Measurements from ENCODE around the gene CFAP61. TPM values are rescaled to one million over a fixed set of nuclear protein-coding genes. Genes with fewer than 3 reads are reported as not detected.

CFAP61 gene
- total RNA-seq, 1 donor from 2014 or later = not detected

GRCh38 chr20:20395087-20395486 lies 342.8 kb downstream of the CFAP61 start:
- Histone ChIP-seq H3K27ac (no peak overlapping the region), H3K27me3 (no peaks in the 10 kb centered on the region), H3K36me3 (peaks cover 61% of the 10 kb centered on the region), H3K4me3 (no peak overlapping the region), H3K4me1 (no peaks in the 10 kb centered on the region), H3K9me3 (no peaks in the 10 kb centered on the region)
- intact Hi-C loops (cut with DNase I) = no loop called here
- no peak for DNase-seq
- no peak for ATAC-seq
- no peak for TF ChIP-seq CTCF (IDR thresholded peaks at IDR 0.05)

GRCh38 chr20:20395903-20396568 lies 343.7 kb downstream of the CFAP61 start:
- no peak for DNase-seq

GRCh38 chr20:20396794-20397193 lies 344.5 kb downstream of the CFAP61 start:
- no peaks in the 10 kb centered on the region for H3K9me3 ChIP-seq
- ATAC-seq (no peak), DNase-seq (no peak)
- H3K4me1 ChIP-seq = no peaks in the 10 kb centered on the region
- H3K27ac ChIP-seq = no peak overlapping the region
- intact Hi-C loops (cut with DNase I) = no loop called here
- peaks cover 52% of the 10 kb centered on the region for H3K36me3 ChIP-seq
- H3K4me3 ChIP-seq = no peak overlapping the region
- TF ChIP-seq CTCF (IDR thresholded peaks at IDR 0.05) = no peak
- H3K27me3 ChIP-seq = no peaks in the 10 kb centered on the region

More at GRCh38 chr20:20395903-20396568, 343.7 kb downstream of the CFAP61 start:
- H3K27me3 ChIP-seq = no peaks in the 10 kb centered on the region
- no peaks in the 10 kb centered on the region for H3K9me3 ChIP-seq
- no peak overlapping the region for H3K27ac ChIP-seq
- TF ChIP-seq CTCF (IDR thresholded peaks at IDR 0.05) = no peak
- intact Hi-C loops (cut with DNase I) = no loop called here
- H3K36me3 ChIP-seq = peaks cover 55% of the 10 kb centered on the region
- ATAC-seq = no peak
- no peak overlapping the region for H3K4me3 ChIP-seq
- H3K4me1 ChIP-seq = no peaks in the 10 kb centered on the region

- Histone ChIP-seq H3K27ac (no peak overlapping the region), H3K9me3 (no peaks in the 10 kb centered on the region), H3K4me3 (no peak overlapping the region), H3K36me3 (peaks cover 48% of the 10 kb centered on the region), H3K27me3 (no peaks in the 10 kb centered on the region), H3K4me1 (no peaks in the 10 kb centered on the region)
- DNase-seq (no peak), ATAC-seq (no peak)
- intact Hi-C loops (cut with DNase I) = no loop called here
- no peak for TF ChIP-seq CTCF (IDR thresholded peaks at IDR 0.05)
These were observed 345.8 kb downstream of the CFAP61 start for GRCh38 chr20:20398123-20398522.

- DNase-seq (no peak), ATAC-seq (no peak)
- Histone ChIP-seq H3K9me3 (no peaks in the 10 kb centered on the region), H3K4me3 (no peak overlapping the region), H3K27ac (no peak overlapping the region), H3K36me3 (peaks cover 36% of the 10 kb centered on the region), H3K4me1 (no peaks in the 10 kb centered on the region), H3K27me3 (no peaks in the 10 kb centered on the region)
- TF ChIP-seq CTCF (IDR thresholded peaks at IDR 0.05) = no peak
- intact Hi-C loops (cut with DNase I) = no loop called here
These were observed 347.5 kb downstream of the CFAP61 start for GRCh38 chr20:20399531-20400500.

Data from upper lobe of right lung (tissue), 1 donor.